CD8-positive, alpha-beta memory T cell (primary cell): ENCODE results near the gene RNF5. TPM values are rescaled to one million over a fixed set of nuclear protein-coding genes. Genes with fewer than 3 reads are reported as not detected.

Experiments
- polyA plus RNA-seq: library from polyadenylated mRNA; unstranded; fragments of 300-500 nt; fragmentation: Illumina TruSeq; gene quantifications from one replicate; pipeline ENCODE4 v1.2.3, GENCODE V29; 2021
- total RNA-seq, 2 experiments: library from RNA; stranded (reverse); gene quantifications; one replicate each; pipeline ENCODE4 v1.2.3, GENCODE V29; 2021

The RNF5 gene
- total and polyA plus RNA-seq, 3 experiments from 2014 or later: 52.7 to 110 (median 52.9) TPM

Other genes starting within 250 kb of the RNF5 start
- under 1 TPM; 0.31 to 0.40 TPM for gene CFB, start 232.3 kb upstream of the RNF5 start, total RNA-seq
- 0.83 TPM for gene CFB, start 232.3 kb upstream of the RNF5 start, polyA plus RNA-seq
- 10 to 100 TPM; 86.1 to 90.6 TPM for gene NELFE, start 219.4 kb upstream of the RNF5 start, total RNA-seq
- gene NELFE, start 219.4 kb upstream of the RNF5 start, polyA plus RNA-seq: 79.6 TPM
- 100 to 1,000 TPM; 110 to 114 TPM for gene SKIC2, start 219.2 kb upstream of the RNF5 start, total RNA-seq
- 21.1 TPM for gene SKIC2, start 219.2 kb upstream of the RNF5 start, polyA plus RNA-seq
- 10 to 100 TPM; 13.8 to 15.8 TPM for gene DXO, start 206.3 kb upstream of the RNF5 start, total RNA-seq
- gene DXO, start 206.3 kb upstream of the RNF5 start, polyA plus RNA-seq: 16.8 TPM
- gene C4A, start 196.3 kb upstream of the RNF5 start, total RNA-seq: 1 to 10 TPM; 3.3 to 3.4 TPM
- gene C4A, start 196.3 kb upstream of the RNF5 start, polyA plus RNA-seq: 0.40 TPM
- 1 to 10 TPM; 2.2 to 3.7 TPM for gene C4B, start 163.6 kb upstream of the RNF5 start, total RNA-seq
- 0.70 TPM for gene C4B, start 163.6 kb upstream of the RNF5 start, polyA plus RNA-seq
- under 1 TPM; 0.37 to 0.40 TPM for gene CYP21A2, start 140.0 kb upstream of the RNF5 start, total RNA-seq
- not detected for gene CYP21A2, start 140.0 kb upstream of the RNF5 start, polyA plus RNA-seq
- 1 to 10 TPM; 2.5 to 4.9 TPM for gene TNXB, start 69.1 kb upstream of the RNF5 start, total RNA-seq
- gene TNXB, start 69.1 kb upstream of the RNF5 start, polyA plus RNA-seq: not detected
- gene ATF6B, start 50.2 kb upstream of the RNF5 start, total RNA-seq: 10 to 100 TPM; 72.5 to 74.4 TPM
- gene ATF6B, start 50.2 kb upstream of the RNF5 start, polyA plus RNA-seq: 20.7 TPM
- gene FKBPL, start 48.1 kb upstream of the RNF5 start, total RNA-seq: 1 to 10 TPM; 6.8 to 8.1 TPM
- 2.3 TPM for gene FKBPL, start 48.1 kb upstream of the RNF5 start, polyA plus RNA-seq
- under 1 TPM; 0.35 to 0.55 TPM for gene PRRT1, start 26.5 kb upstream of the RNF5 start, total RNA-seq
- gene PRRT1, start 26.5 kb upstream of the RNF5 start, polyA plus RNA-seq: 0.72 TPM
- gene PPT2, start 24.3 kb upstream of the RNF5 start, total RNA-seq: 10 to 100 TPM; 18.8 to 19.0 TPM
- 10.0 TPM for gene PPT2, start 24.3 kb upstream of the RNF5 start, polyA plus RNA-seq
- 1 to 10 TPM; 8.3 to 9.5 TPM for gene EGFL8, start 13.8 kb upstream of the RNF5 start, total RNA-seq
- gene EGFL8, start 13.8 kb upstream of the RNF5 start, polyA plus RNA-seq: not detected
- gene AGPAT1, start 2.3 kb upstream of the RNF5 start, total RNA-seq: 10 to 100 TPM; 42.5 to 42.6 TPM
- 23.5 TPM for gene AGPAT1, start 2.3 kb upstream of the RNF5 start, polyA plus RNA-seq
- 10 to 100 TPM; 11.9 to 12.5 TPM for gene AGER, start 5.8 kb downstream of the RNF5 start, total RNA-seq
- gene AGER, start 5.8 kb downstream of the RNF5 start, polyA plus RNA-seq: not detected
- gene PBX2, start 11.8 kb downstream of the RNF5 start, total RNA-seq: 10 to 100 TPM; 63.5 to 69.4 TPM
- gene PBX2, start 11.8 kb downstream of the RNF5 start, polyA plus RNA-seq: 2.2 TPM
- 10 to 100 TPM; 82.0 to 89.5 TPM for gene GPSM3, start 14.2 kb downstream of the RNF5 start, total RNA-seq
- gene GPSM3, start 14.2 kb downstream of the RNF5 start, polyA plus RNA-seq: 136 TPM
- gene NOTCH4, start 45.7 kb downstream of the RNF5 start, total RNA-seq: 1 to 10 TPM; 1.3 to 1.4 TPM
- gene NOTCH4, start 45.7 kb downstream of the RNF5 start, polyA plus RNA-seq: 0.71 TPM
- gene TSBP1, start 193.5 kb downstream of the RNF5 start, total RNA-seq: not detected
- not detected for gene TSBP1, start 193.5 kb downstream of the RNF5 start, polyA plus RNA-seq
- not detected for gene BTNL2, start 228.8 kb downstream of the RNF5 start, total RNA-seq
- not detected for gene BTNL2, start 228.8 kb downstream of the RNF5 start, polyA plus RNA-seq